ENCODE measurements around the gene S1PR4.

DNA sequence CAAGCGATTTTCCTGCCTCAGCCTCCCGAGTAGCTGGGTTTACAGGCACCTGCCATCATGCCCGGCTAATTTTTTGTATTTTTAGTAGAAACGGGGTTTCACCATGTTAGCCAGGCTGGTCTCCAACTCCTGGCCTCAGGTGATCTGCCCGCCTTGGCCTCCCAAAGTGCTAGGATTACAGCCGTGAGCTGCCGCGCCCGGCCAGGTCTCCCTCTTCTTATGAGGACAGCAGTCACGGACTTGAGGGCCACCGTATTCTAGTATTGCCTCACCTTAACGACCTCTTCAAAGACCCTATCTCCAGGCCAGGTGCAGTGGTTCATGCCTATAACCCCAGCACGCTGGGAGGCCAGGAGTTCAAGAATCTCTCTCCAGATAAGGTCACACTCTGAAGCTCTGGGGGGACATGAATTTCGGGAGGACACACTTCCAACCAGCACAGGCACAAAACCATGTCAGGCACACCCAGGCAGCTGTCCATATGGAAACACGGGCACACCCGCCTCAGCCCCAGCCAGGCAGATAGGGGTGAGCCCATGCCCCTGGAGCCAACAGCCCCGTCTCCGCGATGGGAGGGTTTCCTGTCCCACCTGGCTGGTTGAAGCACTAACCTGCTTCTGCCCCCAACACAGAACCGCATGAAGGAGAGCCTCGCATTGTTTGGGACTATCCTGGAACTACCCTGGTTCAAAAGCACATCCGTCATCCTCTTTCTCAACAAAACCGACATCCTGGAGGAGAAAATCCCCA lies 21.3 kb upstream of the S1PR4 start:
- TF ChIP-seq, protein P1, sequence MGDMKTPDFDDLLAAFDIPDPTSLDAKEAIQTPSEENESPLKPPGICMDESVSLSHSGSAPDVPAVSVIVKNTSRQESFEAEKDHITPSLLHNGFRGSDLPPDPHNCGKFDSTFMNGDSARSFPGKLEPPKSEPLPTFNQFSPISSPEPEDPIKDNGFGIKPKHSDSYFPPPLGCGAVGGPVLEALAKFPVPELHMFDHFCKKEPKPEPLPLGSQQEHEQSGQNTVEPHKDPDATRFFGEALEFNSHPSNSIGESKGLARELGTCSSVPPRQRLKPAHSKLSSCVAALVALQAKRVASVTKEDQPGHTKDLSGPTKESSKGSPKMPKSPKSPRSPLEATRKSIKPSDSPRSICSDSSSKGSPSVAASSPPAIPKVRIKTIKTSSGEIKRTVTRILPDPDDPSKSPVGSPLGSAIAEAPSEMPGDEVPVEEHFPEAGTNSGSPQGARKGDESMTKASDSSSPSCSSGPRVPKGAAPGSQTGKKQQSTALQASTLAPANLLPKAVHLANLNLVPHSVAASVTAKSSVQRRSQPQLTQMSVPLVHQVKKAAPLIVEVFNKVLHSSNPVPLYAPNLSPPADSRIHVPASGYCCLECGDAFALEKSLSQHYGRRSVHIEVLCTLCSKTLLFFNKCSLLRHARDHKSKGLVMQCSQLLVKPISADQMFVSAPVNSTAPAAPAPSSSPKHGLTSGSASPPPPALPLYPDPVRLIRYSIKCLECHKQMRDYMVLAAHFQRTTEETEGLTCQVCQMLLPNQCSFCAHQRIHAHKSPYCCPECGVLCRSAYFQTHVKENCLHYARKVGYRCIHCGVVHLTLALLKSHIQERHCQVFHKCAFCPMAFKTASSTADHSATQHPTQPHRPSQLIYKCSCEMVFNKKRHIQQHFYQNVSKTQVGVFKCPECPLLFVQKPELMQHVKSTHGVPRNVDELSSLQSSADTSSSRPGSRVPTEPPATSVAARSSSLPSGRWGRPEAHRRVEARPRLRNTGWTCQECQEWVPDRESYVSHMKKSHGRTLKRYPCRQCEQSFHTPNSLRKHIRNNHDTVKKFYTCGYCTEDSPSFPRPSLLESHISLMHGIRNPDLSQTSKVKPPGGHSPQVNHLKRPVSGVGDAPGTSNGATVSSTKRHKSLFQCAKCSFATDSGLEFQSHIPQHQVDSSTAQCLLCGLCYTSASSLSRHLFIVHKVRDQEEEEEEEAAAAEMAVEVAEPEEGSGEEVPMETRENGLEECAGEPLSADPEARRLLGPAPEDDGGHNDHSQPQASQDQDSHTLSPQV (IDR thresholded peaks at IDR 0.05): no peak
- no peak for TF ChIP-seq SP2 (IDR thresholded peaks at IDR 0.05; ENCODE audit: extremely low read depth, low read depth, low read length, poor library complexity, severe bottlenecking)
- TF ChIP-seq ZBTB1 (CRISPR knock-in tag; IDR thresholded peaks at IDR 0.05; ENCODE audit: borderline replicate concordance, low read depth): no peak
- TF ChIP-seq, protein P2, sequence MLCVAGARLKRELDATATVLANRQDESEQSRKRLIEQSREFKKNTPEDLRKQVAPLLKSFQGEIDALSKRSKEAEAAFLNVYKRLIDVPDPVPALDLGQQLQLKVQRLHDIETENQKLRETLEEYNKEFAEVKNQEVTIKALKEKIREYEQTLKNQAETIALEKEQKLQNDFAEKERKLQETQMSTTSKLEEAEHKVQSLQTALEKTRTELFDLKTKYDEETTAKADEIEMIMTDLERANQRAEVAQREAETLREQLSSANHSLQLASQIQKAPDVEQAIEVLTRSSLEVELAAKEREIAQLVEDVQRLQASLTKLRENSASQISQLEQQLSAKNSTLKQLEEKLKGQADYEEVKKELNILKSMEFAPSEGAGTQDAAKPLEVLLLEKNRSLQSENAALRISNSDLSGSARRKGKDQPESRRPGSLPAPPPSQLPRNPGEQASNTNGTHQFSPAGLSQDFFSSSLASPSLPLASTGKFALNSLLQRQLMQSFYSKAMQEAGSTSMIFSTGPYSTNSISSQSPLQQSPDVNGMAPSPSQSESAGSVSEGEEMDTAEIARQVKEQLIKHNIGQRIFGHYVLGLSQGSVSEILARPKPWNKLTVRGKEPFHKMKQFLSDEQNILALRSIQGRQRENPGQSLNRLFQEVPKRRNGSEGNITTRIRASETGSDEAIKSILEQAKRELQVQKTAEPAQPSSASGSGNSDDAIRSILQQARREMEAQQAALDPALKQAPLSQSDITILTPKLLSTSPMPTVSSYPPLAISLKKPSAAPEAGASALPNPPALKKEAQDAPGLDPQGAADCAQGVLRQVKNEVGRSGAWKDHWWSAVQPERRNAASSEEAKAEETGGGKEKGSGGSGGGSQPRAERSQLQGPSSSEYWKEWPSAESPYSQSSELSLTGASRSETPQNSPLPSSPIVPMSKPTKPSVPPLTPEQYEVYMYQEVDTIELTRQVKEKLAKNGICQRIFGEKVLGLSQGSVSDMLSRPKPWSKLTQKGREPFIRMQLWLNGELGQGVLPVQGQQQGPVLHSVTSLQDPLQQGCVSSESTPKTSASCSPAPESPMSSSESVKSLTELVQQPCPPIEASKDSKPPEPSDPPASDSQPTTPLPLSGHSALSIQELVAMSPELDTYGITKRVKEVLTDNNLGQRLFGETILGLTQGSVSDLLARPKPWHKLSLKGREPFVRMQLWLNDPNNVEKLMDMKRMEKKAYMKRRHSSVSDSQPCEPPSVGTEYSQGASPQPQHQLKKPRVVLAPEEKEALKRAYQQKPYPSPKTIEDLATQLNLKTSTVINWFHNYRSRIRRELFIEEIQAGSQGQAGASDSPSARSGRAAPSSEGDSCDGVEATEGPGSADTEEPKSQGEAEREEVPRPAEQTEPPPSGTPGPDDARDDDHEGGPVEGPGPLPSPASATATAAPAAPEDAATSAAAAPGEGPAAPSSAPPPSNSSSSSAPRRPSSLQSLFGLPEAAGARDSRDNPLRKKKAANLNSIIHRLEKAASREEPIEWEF (CRISPR knock-in tag; IDR thresholded peaks at IDR 0.05): no peak
- no peak for TF ChIP-seq ZNF197 (CRISPR knock-in tag; IDR thresholded peaks at IDR 0.05; ENCODE audit: low read depth)
- TF ChIP-seq MYC (IDR thresholded peaks at IDR 0.05; ENCODE audit: low read depth, low read length): no peak
- no peak for TF ChIP-seq MYC (CRISPR knock-in tag; IDR thresholded peaks at IDR 0.05; ENCODE audit: borderline replicate concordance, low read depth)
- no peak for TF ChIP-seq ZNF740 (CRISPR knock-in tag; IDR thresholded peaks at IDR 0.05)
- no peak for TF ChIP-seq ZNF740 (tag; IDR thresholded peaks at IDR 0.05)
- TF ChIP-seq, protein P3, sequence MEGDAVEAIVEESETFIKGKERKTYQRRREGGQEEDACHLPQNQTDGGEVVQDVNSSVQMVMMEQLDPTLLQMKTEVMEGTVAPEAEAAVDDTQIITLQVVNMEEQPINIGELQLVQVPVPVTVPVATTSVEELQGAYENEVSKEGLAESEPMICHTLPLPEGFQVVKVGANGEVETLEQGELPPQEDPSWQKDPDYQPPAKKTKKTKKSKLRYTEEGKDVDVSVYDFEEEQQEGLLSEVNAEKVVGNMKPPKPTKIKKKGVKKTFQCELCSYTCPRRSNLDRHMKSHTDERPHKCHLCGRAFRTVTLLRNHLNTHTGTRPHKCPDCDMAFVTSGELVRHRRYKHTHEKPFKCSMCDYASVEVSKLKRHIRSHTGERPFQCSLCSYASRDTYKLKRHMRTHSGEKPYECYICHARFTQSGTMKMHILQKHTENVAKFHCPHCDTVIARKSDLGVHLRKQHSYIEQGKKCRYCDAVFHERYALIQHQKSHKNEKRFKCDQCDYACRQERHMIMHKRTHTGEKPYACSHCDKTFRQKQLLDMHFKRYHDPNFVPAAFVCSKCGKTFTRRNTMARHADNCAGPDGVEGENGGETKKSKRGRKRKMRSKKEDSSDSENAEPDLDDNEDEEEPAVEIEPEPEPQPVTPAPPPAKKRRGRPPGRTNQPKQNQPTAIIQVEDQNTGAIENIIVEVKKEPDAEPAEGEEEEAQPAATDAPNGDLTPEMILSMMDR (IDR thresholded peaks at IDR 0.05 in 2 of 3, conservative IDR thresholded peaks at IDR 0.05 in 1 of 3; ENCODE audit: insufficient read depth in 2 of 3, low read depth in 1 of 3, low read length in 3 of 3): no peak
- TF ChIP-seq POLR2AphosphoS5 (IDR thresholded peaks at IDR 0.05; ENCODE audit: control insufficient read depth, insufficient read depth, low read depth, low read length): no peak
- TF ChIP-seq FOXK2 (conservative IDR thresholded peaks at IDR 0.05 in 1 of 2, IDR thresholded peaks at IDR 0.05 in 1 of 2; ENCODE audit: low read depth in 2 of 2): no peak

All from K562 (cell line).